Rectal smooth muscle tissue (tissue), 1 donor: ENCODE measurements around the gene MGST2.
A peak's percentile ranks its signal among the peaks of the same experiment; 100 is the strongest.
"Not testable (repeated sequence)": the region's sequence is repeated elsewhere in the genome, so short reads cannot be mapped to it uniquely, and the experiment has no call there.

ENCODE experiments used
- H3K27ac ChIP-seq: one replicate; pipeline ENCODE4 v1.7.0; 2013; ENCODE audit warnings: low read depth, low read length, inconsistent platforms
- H3K27me3 ChIP-seq: one replicate; pipeline ENCODE4 v1.7.0; 2013; ENCODE audit warnings: low read length; ENCODE audit not compliant: control insufficient read depth, insufficient read depth
- H3K36me3 ChIP-seq: one replicate; pipeline ENCODE4 v1.7.0; 2013; ENCODE audit warnings: low read length; ENCODE audit not compliant: control insufficient read depth, insufficient read depth
- H3K4me1 ChIP-seq: one replicate; pipeline ENCODE4 v1.7.0; 2013; ENCODE audit warnings: low read length; ENCODE audit not compliant: control insufficient read depth, insufficient read depth
- H3K4me3 ChIP-seq: one replicate; pipeline ENCODE4 v1.7.0; 2013; ENCODE audit warnings: low read length
- H3K9ac ChIP-seq: one replicate; pipeline ENCODE4 v1.7.0; 2013; ENCODE audit warnings: low read length

The MGST2 gene

DNA sequence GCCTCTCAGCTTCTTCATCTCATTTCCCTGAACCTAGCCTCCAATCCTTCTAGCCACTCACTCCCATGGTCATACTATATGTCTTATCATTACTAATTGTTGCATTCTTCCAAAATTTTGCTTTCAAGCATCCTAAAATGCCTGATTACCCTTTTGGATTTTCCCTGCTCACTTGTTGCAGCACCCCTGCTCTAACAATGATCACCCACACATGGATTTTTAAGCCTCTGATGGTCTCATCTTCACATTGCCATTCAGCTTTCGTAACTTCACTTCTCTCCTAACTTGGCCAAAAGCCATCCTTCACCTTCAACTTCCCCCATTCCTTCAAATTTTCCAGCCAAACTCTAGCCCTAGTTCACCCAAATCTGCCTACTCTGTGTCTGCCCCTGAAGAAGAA is 33.8 kb upstream of the MGST2 start:
- Histone ChIP-seq H3K27me3 (no peaks in the 10 kb centered on the region), H3K4me1 (no peaks in the 10 kb centered on the region), H3K27ac (no peak overlapping the region), H3K36me3 (no peaks in the 10 kb centered on the region), H3K9ac (no peak overlapping the region), H3K4me3 (no peak overlapping the region)

DNA sequence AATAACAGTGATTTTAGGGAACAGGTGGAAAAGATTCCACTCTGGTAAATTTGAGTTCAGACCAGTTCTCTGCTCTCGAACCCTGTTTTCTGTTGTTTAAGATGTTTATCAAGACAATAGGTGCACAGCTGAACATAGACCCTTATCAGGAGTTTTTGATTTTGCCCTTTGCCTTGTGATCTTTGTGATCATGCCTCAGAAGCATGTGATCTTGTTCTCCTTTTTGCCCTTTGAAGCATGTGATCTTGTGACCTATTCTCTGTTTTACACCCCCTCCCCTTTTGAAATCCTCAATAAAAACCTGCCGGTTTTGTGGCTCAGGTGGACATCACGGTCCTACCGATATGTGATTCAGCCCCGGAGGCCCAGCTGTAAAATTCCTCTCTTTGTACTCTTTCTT is 32.9 kb upstream of the MGST2 start:
- H3K27me3 ChIP-seq, H3K27ac ChIP-seq, H3K9ac ChIP-seq, H3K4me1 ChIP-seq, H3K36me3 ChIP-seq, H3K4me3 ChIP-seq: not testable (repeated sequence)

DNA sequence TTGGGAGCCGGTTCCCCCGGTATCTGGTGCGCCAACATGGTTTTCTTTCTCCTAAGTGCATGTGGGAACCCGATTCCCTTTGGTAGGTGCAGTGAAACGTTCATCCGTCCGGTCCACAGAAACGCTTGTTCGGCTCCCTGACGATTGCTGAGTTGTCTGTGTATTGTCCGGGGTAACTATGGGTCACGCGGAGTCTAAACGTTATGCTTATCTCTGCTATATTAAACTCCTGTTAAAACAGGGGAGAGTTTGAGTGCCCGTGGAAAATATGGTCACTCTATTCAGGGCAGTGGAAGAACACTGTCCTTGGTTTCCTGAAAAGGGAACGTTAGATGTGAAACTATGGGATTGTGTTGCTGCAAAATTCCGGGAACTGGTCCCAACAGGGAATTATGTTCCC is 32.4 kb upstream of the MGST2 start:
- Histone ChIP-seq H3K4me3 (peak overlapping the region; percentile 44), H3K36me3 (no peaks in the 10 kb centered on the region), H3K9ac (no peak overlapping the region), H3K27ac (peak overlapping the region; percentile 27), H3K27me3 (no peaks in the 10 kb centered on the region), H3K4me1 (no peaks in the 10 kb centered on the region)

DNA sequence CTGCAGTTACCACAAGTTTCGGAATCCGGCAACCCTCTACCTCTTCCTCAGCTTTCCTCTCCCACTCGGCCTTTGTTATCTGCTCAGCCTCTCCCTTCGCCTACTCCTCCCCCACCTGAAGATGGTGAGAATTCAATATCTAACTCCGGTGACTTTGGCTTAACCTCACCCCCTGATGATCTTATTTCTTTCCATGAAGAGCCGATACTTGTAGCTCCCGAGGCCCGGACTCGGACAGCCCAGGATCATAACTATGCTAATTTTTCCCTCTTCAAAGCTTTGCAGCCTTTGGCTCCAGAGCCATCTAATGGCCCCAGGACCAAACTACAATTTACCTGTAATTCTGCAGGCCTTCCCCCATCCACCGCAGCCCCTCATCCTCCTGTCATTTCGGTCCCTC is 32.0 kb upstream of the MGST2 start:
- H3K9ac ChIP-seq = no peak overlapping the region

DNA sequence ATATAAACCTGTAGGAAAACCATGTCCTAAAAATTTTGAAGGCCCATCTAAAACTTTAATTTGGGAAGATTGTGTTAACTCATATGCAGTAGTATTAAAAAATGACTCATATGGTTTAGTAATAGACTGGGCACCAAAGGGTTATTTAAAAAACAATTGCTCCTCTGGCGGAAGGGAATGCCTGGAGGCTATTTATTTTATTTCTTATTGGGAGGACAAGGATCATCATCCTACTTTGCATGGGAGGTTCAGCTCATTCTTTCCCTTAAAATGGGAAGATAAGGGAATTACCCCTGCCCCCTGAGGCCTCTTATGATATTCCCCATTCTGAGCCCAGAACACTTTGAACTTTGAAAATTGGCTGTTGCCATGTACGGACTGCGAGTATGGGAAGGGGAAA is 29.7 kb upstream of the MGST2 start:
- H3K36me3 ChIP-seq = no peaks in the 10 kb centered on the region

More for the DNA sequence above, 32.0 kb upstream of the MGST2 start:
- no peaks in the 10 kb centered on the region for H3K4me1 ChIP-seq
- peak overlapping the region; percentile 27 for H3K27ac ChIP-seq
- H3K4me3 ChIP-seq = peak overlapping the region; percentile 44
- no peaks in the 10 kb centered on the region for H3K27me3 ChIP-seq
- no peaks in the 10 kb centered on the region for H3K36me3 ChIP-seq

DNA sequence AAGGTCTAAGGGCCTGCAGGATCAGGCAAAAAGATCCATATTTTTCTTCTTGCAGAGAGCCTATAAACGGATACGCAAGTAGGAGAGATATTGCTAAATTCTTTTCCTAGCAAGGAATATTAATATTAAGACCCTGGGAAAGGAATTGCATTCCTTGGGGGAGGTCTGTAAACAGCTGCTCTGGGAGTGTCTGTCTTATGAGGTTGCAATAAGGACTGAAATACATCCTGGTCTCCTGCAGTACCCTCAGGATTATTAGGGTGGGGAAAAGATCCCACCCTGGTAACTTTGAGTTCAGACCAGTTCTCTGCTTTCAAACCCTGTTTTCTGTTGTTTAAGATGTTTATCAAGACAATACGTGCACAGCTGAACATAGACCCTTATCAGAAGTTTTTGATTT is 27.3 kb upstream of the MGST2 start:
- H3K4me3 ChIP-seq, H3K27me3 ChIP-seq: not testable (repeated sequence)

More for the DNA sequence above, 29.7 kb upstream of the MGST2 start:
- Histone ChIP-seq H3K27me3 (no peaks in the 10 kb centered on the region), H3K4me3 (no peak overlapping the region), H3K4me1 (no peaks in the 10 kb centered on the region), H3K27ac (no peak overlapping the region), H3K9ac (no peak overlapping the region)

DNA sequence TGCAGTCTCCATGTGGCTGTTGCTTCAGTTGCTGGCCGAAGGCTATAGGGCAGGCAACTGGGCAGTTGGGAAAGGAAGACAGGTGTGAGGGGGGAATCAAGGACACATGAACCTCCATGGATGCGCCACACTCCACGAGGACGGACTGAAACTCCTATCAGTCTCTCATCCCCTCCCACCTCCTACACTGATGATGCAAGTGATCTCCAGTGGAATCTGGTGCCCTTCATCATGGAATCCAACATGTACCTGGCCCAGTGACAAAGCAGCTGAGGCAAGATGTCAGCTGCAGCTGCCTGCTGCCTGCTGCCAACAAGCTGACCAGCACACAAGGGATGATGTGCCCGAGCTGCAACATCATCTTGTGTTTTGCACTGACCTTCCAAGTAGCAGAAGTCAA is 26.0 kb upstream of the MGST2 start:
- no peaks in the 10 kb centered on the region for H3K27me3 ChIP-seq
- no peaks in the 10 kb centered on the region for H3K36me3 ChIP-seq
- H3K27ac ChIP-seq = no peak overlapping the region
- H3K9ac ChIP-seq = no peak overlapping the region
- no peaks in the 10 kb centered on the region for H3K4me1 ChIP-seq
- H3K4me3 ChIP-seq = no peak overlapping the region

More for the DNA sequence above, 27.3 kb upstream of the MGST2 start:
- H3K36me3 ChIP-seq, H3K9ac ChIP-seq, H3K27ac ChIP-seq, H3K4me1 ChIP-seq: not testable (repeated sequence)

DNA sequence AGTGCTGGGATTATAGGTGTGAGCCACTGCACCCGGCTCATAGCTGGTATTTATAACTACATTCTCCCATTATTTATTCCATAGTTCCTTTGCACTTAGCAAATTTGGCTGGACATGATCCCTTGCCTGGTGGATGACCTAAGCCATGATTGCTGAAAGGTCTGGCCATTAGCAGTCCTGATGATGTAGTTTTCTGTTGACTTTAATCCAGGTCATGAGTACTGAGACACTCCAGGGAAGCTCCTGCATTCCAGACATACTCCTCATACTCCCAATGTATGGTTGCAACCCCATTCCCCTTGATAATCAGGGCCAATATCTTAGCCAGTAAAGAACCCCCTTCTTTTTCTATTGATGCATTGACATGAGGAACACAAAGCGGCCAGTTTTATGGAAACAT is 24.4 kb upstream of the MGST2 start:
- no peaks in the 10 kb centered on the region for H3K4me1 ChIP-seq
- H3K36me3 ChIP-seq = no peaks in the 10 kb centered on the region
- no peak overlapping the region for H3K27ac ChIP-seq
- H3K9ac ChIP-seq = no peak overlapping the region
- no peak overlapping the region for H3K4me3 ChIP-seq
- no peaks in the 10 kb centered on the region for H3K27me3 ChIP-seq

DNA sequence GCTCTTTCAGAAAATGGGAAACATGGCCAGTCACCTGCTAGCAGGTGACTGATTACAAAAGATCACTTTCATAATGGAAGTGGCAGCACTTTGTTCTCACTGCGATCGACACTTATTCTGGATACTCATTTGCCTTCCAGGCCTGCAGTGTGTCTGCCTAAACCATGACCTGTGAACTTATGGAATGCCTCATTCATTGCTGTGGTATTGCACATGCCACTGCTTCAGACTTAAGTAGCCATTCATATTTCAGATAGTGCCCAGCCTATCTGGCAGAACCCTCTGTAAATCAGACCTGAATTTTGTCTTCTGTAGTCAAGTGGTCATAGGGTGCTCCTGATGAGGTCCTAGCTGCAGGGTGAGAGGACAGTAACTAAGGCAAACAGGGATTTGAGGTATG is 23.3 kb upstream of the MGST2 start:
- Histone ChIP-seq H3K4me3 (no peak overlapping the region), H3K27me3 (no peaks in the 10 kb centered on the region), H3K4me1 (no peaks in the 10 kb centered on the region), H3K36me3 (no peaks in the 10 kb centered on the region), H3K9ac (no peak overlapping the region), H3K27ac (no peak overlapping the region)

DNA sequence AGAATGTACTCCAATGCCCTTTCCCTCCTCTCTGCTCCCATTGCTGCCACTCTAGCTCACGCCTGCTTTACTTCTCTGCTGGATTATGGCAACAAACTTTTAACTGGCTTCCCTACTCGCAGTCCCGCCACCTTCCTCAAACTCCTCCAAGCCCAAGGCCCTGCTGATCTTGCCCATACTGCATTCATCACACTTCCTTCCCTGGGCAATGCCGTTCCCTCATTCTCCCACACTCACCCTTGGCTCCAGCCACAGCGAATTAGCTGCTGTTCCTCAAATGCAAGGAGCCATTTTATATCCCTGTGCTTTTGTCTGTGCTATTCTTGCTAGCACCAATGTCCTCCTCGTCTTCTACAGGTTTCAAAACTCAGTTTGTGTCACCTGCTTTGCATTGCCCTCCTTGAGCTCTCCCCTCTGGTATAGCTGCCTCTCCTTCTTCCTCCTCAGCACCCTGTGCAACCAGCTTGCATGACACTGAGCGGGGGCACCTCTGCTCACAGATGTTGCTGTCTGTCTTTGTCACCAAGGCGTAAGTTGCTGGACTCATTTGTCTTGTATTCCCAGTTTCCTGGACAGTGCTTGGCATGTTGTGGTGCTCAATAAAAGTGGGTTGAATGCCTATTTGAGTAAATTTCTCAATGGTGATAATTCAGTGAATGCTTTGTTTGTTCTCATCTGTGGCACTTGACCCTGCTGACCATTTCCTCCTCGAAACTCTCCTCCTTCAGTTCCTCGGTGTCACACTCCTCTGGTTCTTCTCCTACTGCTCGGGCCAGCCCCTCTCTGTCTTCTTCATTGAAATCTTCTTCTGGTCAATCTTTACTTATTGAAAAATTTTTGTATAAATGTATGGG is 22.4 kb upstream of the MGST2 start:
- no peaks in the 10 kb centered on the region for H3K36me3 ChIP-seq
- no peak overlapping the region for H3K4me3 ChIP-seq
- no peak overlapping the region for H3K27ac ChIP-seq
- no peaks in the 10 kb centered on the region for H3K4me1 ChIP-seq
- no peak overlapping the region for H3K9ac ChIP-seq
- no peaks in the 10 kb centered on the region for H3K27me3 ChIP-seq

DNA sequence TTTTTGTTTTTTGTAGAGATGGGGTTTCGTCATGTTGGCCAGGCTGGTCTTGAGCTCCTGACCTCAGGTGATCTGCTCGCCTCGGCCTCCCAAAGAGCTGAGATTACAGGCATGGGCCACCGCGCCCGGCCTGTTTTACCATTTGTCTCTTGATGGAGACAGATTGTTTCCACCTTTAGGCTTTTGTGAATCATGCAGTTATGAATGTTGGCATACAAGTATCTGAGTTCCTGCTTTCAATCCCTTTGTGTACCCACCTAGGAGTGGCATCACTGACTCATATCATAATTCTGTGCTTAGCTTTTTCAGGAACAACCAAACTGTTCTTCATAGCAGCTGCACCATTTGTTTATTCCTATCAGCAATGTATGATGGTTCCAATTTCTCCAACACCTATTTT is 20.2 kb upstream of the MGST2 start:
- Histone ChIP-seq H3K36me3 (no peaks in the 10 kb centered on the region), H3K27me3 (no peaks in the 10 kb centered on the region), H3K9ac (no peak overlapping the region), H3K27ac (no peak overlapping the region), H3K4me1 (no peaks in the 10 kb centered on the region), H3K4me3 (no peak overlapping the region)

DNA sequence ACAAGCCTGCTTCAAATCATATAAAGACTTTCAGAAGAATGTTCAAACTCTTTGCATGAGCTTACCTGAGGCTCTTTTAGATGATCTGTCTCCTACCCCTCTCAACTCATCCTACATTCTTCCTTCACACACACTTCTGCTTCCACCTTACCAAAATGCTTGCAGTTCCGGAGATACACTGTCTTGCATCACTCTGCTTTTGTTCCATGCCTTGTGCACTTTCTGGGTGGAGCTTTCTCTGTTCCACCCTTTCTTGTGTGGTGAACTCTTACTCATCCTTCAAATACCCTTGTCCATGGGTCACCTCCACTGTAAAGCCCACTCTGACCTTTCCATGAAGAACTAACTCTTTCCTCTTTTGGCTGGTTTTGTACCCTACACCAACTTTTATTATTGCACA is 18.4 kb upstream of the MGST2 start:
- no peak overlapping the region for H3K9ac ChIP-seq
- H3K4me1 ChIP-seq = no peaks in the 10 kb centered on the region

DNA sequence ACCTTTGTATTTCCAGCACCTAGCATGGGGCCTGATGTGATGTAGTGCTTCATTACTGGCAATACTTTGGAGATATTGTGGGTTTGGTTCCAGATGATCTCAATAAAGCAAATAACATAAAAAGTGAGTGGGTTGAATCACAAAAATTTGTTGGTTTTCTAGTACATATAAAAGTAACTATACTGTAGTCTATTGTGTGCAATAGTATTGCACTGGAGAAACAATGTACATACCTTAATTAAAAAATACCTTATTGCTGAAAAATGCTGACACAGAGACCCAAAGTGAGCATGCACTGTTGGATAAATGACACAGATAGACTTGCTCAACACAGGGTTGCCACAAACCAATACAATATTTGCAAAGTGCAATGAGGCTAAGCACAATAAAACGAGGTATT is 17.7 kb upstream of the MGST2 start:
- H3K4me3 ChIP-seq = no peak overlapping the region

More for the DNA sequence above, 18.4 kb upstream of the MGST2 start:
- H3K27me3 ChIP-seq = no peaks in the 10 kb centered on the region
- no peak overlapping the region for H3K27ac ChIP-seq
- H3K4me3 ChIP-seq = no peak overlapping the region
- no peaks in the 10 kb centered on the region for H3K36me3 ChIP-seq

More for the DNA sequence above, 17.7 kb upstream of the MGST2 start:
- H3K9ac ChIP-seq = no peak overlapping the region
- no peaks in the 10 kb centered on the region for H3K27me3 ChIP-seq
- no peaks in the 10 kb centered on the region for H3K4me1 ChIP-seq
- no peaks in the 10 kb centered on the region for H3K36me3 ChIP-seq
- H3K27ac ChIP-seq = no peak overlapping the region
